GM12892 (cell line): ENCODE results near the gene SMG6.

Source experiments
- POLR2A ChIP-seq: IDR thresholded peaks from 2 replicates; pipeline ENCODE4 v1.6.1; 2011; ENCODE audit warnings: low read depth, low read length, control low read depth
- POLR2AphosphoS5 ChIP-seq: IDR thresholded peaks from 2 replicates; pipeline ENCODE4 v1.6.1; 2011; ENCODE audit warnings: low read depth, low read length, control low read depth

DNA sequence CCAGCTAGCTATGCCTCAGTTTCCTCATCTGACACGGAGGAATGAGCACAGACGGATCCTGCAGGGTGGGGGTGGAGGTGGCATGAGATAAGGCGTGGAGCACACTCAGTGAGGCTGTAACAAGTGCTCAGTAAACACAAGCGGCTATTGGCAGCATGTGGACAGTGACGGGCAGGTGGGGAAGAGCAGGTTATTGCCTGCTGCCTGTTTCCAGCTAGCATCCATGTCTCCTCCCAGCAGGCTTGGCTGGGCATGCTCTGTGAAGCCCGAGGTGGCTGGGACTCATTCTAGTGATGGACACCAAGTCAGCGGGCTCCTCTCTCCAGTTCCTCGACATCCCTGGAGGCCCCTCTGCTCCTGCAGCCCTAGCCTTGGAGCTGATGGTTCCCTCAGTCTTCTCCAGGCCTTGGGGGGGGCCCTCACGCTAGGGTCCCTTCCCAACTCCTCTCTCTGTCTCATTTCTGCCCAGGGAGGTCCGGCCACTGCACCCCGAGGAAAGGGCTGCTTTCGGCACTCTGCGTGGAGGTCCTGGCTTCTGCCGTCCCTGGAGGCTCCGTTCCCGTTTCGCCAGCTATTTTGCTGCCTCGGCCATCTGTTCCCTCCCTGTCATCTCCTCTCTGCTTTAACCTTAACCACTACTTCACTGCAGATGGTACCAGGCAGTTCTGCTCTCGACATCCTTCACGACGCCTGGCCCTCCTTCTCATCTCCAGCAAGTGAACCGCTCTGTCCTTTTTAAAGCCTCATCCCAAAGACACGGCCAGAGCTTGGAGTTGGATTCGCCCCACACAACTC is 284.7 kb downstream of the SMG6 start:
- TF ChIP-seq POLR2A (no peak), POLR2AphosphoS5 (no peak)
